HEK293 (cell line): ENCODE measurements around the gene TRMT5.
A peak's percentile ranks its signal among the peaks of the same experiment; 100 is the strongest.

Source experiments
- CTCF ChIA-PET: fragments of 350-600 bp; formaldehyde crosslinking; extraction: SDS; loops from one replicate; lab custom pipeline; 2021; ENCODE audit warnings: antibody characterized with exemption; lab: Yijun Ruan, JAX
- POLR2A ChIA-PET: fragments of 300-600 bp; formaldehyde crosslinking; extraction: SDS; loops from one replicate; lab custom pipeline; 2020; ENCODE audit warnings: antibody characterized with exemption, inconsistent platforms; lab: Yijun Ruan, JAX
- H3K27ac ChIP-seq: fragments of 200-500 bp; sonication (Bioruptor generic); 2 replicates; pipeline ENCODE4 v1.5.1; 2014; ENCODE audit warnings: low read depth, low read length, control low read depth, inconsistent platforms; ENCODE audit errors: extremely low read depth
- H3K36me3 ChIP-seq, 2 experiments: fragments of 200-500 bp in 1 of 2; sonication (Bioruptor generic) in 1 of 2; 1 replicate in 1 of 2; 2 replicates in 1 of 2; pipeline ENCODE4 v1.5.1; 2014 to 2017; ENCODE audit warnings: inconsistent platforms in 2 of 2, low read length in 2 of 2; ENCODE audit not compliant: control insufficient read depth in 2 of 2, insufficient read depth in 1 of 2
- H3K4me1 ChIP-seq: fragments of 200-500 bp; sonication (Bioruptor generic); 2 replicates; pipeline ENCODE4 v1.5.1; 2014; ENCODE audit warnings: mild to moderate bottlenecking, low read length, inconsistent platforms; ENCODE audit not compliant: control insufficient read depth, insufficient read depth
- H3K4me3 ChIP-seq: 2 replicates; pipeline ENCODE4 v1.5.1; 2011; ENCODE audit warnings: low read depth, mild to moderate bottlenecking, control low read depth, low read length, moderate library complexity
- H3K9me3 ChIP-seq: fragments of 200-500 bp; sonication (Bioruptor generic); 2 replicates; pipeline ENCODE4 v1.5.1; 2014; ENCODE audit warnings: low read depth, low read length, inconsistent platforms; ENCODE audit not compliant: control insufficient read depth, insufficient read depth
- BCL11A ChIP-seq: fragments of 450-650 bp; formaldehyde crosslinking; IDR thresholded peaks from 2 replicates; pipeline ENCODE4 v1.5.1; 2016; ENCODE audit warnings: low read depth, missing biosample characterization, missing genetic modification characterization
- EGR2 ChIP-seq: fragments of 450-650 bp; formaldehyde crosslinking; IDR thresholded peaks from 2 replicates; pipeline ENCODE4 v1.5.1; 2016; ENCODE audit warnings: low read depth, missing biosample characterization, missing genetic modification characterization
- HOXC10 ChIP-seq: sonication (generic); formaldehyde crosslinking; IDR thresholded peaks from 2 replicates; pipeline ENCODE4 v1.8.1; 2023; ENCODE audit warnings: mild to moderate bottlenecking, missing genetic modification reagents
- KLF7 ChIP-seq: fragments of 450-650 bp; formaldehyde crosslinking; IDR thresholded peaks from 2 replicates; pipeline ENCODE4 v1.5.1; 2016; ENCODE audit warnings: missing biosample characterization, missing genetic modification characterization, borderline replicate concordance
- MZF1 ChIP-seq: fragments of 450-650 bp; formaldehyde crosslinking; IDR thresholded peaks from 2 replicates; pipeline ENCODE4 v1.5.1; 2017; ENCODE audit warnings: missing biosample characterization, missing genetic modification characterization, borderline replicate concordance
- PRDM1 ChIP-seq: fragments of 450-650 bp; formaldehyde crosslinking; IDR thresholded peaks from 2 replicates; pipeline ENCODE4; 2016; ENCODE audit warnings: missing biosample characterization, missing genetic modification characterization
- REST ChIP-seq: fragments of 450-650 bp; formaldehyde crosslinking; IDR thresholded peaks from 2 replicates; pipeline ENCODE4 v1.5.1; 2016; ENCODE audit warnings: missing biosample characterization, missing genetic modification characterization
- SP3 ChIP-seq: fragments of 450-650 bp; formaldehyde crosslinking; IDR thresholded peaks from 2 replicates; pipeline ENCODE4 v1.5.1; 2016; ENCODE audit warnings: missing biosample characterization, missing genetic modification characterization
- YY1 ChIP-seq: fragments of 450-650 bp; formaldehyde crosslinking; IDR thresholded peaks from 2 replicates; pipeline ENCODE4 v1.5.1; 2018; ENCODE audit warnings: missing biosample characterization, missing genetic modification characterization
- ZEB2 ChIP-seq: fragments of 450-650 bp; formaldehyde crosslinking; IDR thresholded peaks from 2 replicates; pipeline ENCODE4 v1.5.1; 2016; ENCODE audit warnings: missing biosample characterization, missing genetic modification characterization
- ZNF114 ChIP-seq: fragments of 450-650 bp; formaldehyde crosslinking; IDR thresholded peaks from 2 replicates; pipeline ENCODE4 v1.5.0; 2017; ENCODE audit warnings: missing biosample characterization, missing genetic modification characterization
- ZNF174 ChIP-seq: fragments of 450-650 bp; formaldehyde crosslinking; IDR thresholded peaks from 2 replicates; pipeline ENCODE4 v1.5.0; 2017; ENCODE audit warnings: missing biosample characterization, mild to moderate bottlenecking, missing genetic modification characterization
- ZNF221 ChIP-seq: fragments of 450-650 bp; formaldehyde crosslinking; IDR thresholded peaks from 2 replicates; pipeline ENCODE4 v1.5.1; 2017; ENCODE audit warnings: missing biosample characterization, missing genetic modification characterization, borderline replicate concordance
- ZNF311 ChIP-seq: fragments of 450-650 bp; formaldehyde crosslinking; IDR thresholded peaks from 2 replicates; pipeline ENCODE4 v1.5.1; 2017; ENCODE audit warnings: missing biosample characterization, missing genetic modification characterization, borderline replicate concordance
- ZNF335 ChIP-seq: fragments of 450-650 bp; formaldehyde crosslinking; conservative IDR thresholded peaks from 2 replicates; pipeline ENCODE4 v1.5.1; 2016; ENCODE audit warnings: missing biosample characterization, missing genetic modification characterization
- ZNF571 ChIP-seq: fragments of 450-650 bp; formaldehyde crosslinking; IDR thresholded peaks from 2 replicates; pipeline ENCODE4 v1.5.0; 2017; ENCODE audit warnings: missing biosample characterization, missing genetic modification characterization
- ZNF596 ChIP-seq: fragments of 450-650 bp; IDR thresholded peaks from 2 replicates; pipeline ENCODE4 v1.5.0; 2018; ENCODE audit warnings: missing biosample characterization, mild to moderate bottlenecking, missing genetic modification characterization, moderate library complexity
- ZNF677 ChIP-seq: fragments of 450-650 bp; IDR thresholded peaks from 2 replicates; pipeline ENCODE4 v1.5.0; 2018; ENCODE audit warnings: missing biosample characterization, mild to moderate bottlenecking, missing genetic modification characterization, moderate library complexity
- ZNF701 ChIP-seq: fragments of 450-650 bp; formaldehyde crosslinking; IDR thresholded peaks from 2 replicates; pipeline ENCODE4 v1.5.1; 2016; ENCODE audit warnings: missing biosample characterization, missing genetic modification characterization
- ZNF76 ChIP-seq: fragments of 450-650 bp; formaldehyde crosslinking; IDR thresholded peaks from 2 replicates; pipeline ENCODE4; 2016; ENCODE audit warnings: low read depth, missing biosample characterization, missing genetic modification characterization, borderline replicate concordance
- ZSCAN5A ChIP-seq: fragments of 450-650 bp; formaldehyde crosslinking; IDR thresholded peaks from 2 replicates; pipeline ENCODE4 v1.5.1; 2016; ENCODE audit warnings: missing biosample characterization, missing genetic modification characterization
- ZXDB ChIP-seq: fragments of 450-650 bp; formaldehyde crosslinking; IDR thresholded peaks from 2 replicates; pipeline ENCODE4 v1.5.1; 2016; ENCODE audit warnings: missing biosample characterization, missing genetic modification characterization
- TF ChIP-seq, protein P1 (sequence below): fragments of 450-650 bp; formaldehyde crosslinking; IDR thresholded peaks from 2 replicates; pipeline ENCODE4 v1.5.1; 2016; ENCODE audit warnings: missing biosample characterization, missing genetic modification characterization
- TF ChIP-seq, protein P2 (sequence below): fragments of 450-650 bp; formaldehyde crosslinking; IDR thresholded peaks from 2 replicates; pipeline ENCODE4 v1.5.1; 2017; ENCODE audit warnings: missing biosample characterization, missing genetic modification characterization

The TRMT5 gene

GRCh38 chr14:60981633-60982455 lies 965 bp upstream of the TRMT5 start:
- Histone ChIP-seq H3K36me3 (peaks cover 3 to 47% of the 10 kb centered on the region in 2 experiments; a peak in 2 of 3 replicates), H3K4me1 (peaks cover 4% of the 10 kb centered on the region; the same call in 1 of the 2 replicates), H3K4me3 (peak overlapping the region; percentile 93)
- TF ChIP-seq KLF7 (no peak), YY1 (tag by site-specific recombination) (no peak), ZNF114 (tag by site-specific recombination) (no peak), ZNF174 (tag by site-specific recombination) (no peak), ZNF571 (tag by site-specific recombination) (no peak), HOXC10 (CRISPR knock-in tag) (no peak), ZNF76 (tag by site-specific recombination) (no peak), ZNF335 (tag by site-specific recombination) (peak; percentile 3; the same call in 1 of the 2 replicates)
- TF ChIP-seq, all 188 proteins: peak for 1
- Histone ChIP-seq H3K9me3 (no peaks in the 10 kb centered on the region), H3K27ac (peak overlapping the region; percentile 81; the same call in 1 of the 2 replicates)
- ChIA-PET POLR2A (interaction anchor here (1.4 to 1.8 kb wide), 5 partner anchors 12 to 334 kb away, joined by 3 to 15 read pairs (median 5); partner anchors contain the start of genes SIX1 and SIX4), CTCF (interaction anchor here (0.7 kb wide), 1 partner anchor 305 kb away, joined by 3 read pairs; no protein-coding TSS in a partner anchor)

- ChIA-PET CTCF (no interaction called here), POLR2A (no interaction called here)
- no peak overlapping the region for H3K4me3 ChIP-seq
- H3K36me3 ChIP-seq = peaks cover 13 to 59% of the 10 kb centered on the region in 2 experiments; a peak in 2 of 3 replicates
- H3K27ac ChIP-seq = no peak overlapping the region
- H3K9me3 ChIP-seq = no peaks in the 10 kb centered on the region
- H3K4me1 ChIP-seq = peaks cover 4% of the 10 kb centered on the region; the same call in 1 of the 2 replicates
- TF ChIP-seq PRDM1 (tag by site-specific recombination) = no peak
- TF ChIP-seq ZNF76 (tag by site-specific recombination) = no peak
- TF ChIP-seq REST (tag by site-specific recombination) = no peak
- TF ChIP-seq, protein P1, sequence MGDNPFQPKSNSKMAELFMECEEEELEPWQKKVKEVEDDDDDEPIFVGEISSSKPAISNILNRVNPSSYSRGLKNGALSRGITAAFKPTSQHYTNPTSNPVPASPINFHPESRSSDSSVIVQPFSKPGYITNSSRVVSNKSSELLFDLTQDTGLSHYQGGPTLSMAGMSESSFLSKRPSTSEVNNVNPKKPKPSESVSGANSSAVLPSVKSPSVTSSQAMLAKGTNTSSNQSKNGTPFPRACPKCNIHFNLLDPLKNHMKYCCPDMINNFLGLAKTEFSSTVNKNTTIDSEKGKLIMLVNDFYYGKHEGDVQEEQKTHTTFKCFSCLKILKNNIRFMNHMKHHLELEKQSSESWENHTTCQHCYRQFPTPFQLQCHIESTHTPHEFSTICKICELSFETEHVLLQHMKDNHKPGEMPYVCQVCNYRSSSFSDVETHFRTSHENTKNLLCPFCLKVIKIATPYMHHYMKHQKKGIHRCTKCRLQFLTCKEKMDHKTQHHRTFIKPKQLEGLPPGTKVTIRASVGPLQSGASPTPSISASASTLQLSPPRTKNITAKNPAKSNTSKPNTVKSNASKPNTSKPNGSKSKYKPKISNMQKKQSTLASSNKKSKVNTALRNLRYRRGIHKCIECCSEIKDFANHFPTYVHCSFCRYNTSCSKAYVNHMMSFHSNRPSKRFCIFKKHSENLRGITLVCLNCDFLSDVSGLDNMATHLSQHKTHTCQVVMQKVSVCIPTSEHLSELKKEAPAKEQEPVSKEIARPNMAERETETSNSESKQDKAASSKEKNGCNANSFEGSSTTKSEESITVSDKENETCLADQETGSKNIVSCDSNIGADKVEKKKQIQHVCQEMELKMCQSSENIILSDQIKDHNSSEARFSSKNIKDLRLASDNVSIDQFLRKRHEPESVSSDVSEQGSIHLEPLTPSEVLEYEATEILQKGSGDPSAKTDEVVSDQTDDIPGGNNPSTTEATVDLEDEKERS = no peak
- TF ChIP-seq EGR2 = no peak
- no peak for TF ChIP-seq BCL11A (tag by site-specific recombination)
- no peak for TF ChIP-seq ZXDB (tag by site-specific recombination)
- TF ChIP-seq ZNF596 (tag by site-specific recombination) = no peak
- no peak for TF ChIP-seq ZEB2 (tag by site-specific recombination)
- no peak for TF ChIP-seq ZSCAN5A (tag by site-specific recombination)
- no peak for TF ChIP-seq ZNF701 (tag by site-specific recombination)
- TF ChIP-seq ZNF677 (tag by site-specific recombination) = no peak
- no peak for TF ChIP-seq ZNF221 (tag by site-specific recombination)
- TF ChIP-seq ZNF311 (tag by site-specific recombination) = no peak
- TF ChIP-seq MZF1 (tag by site-specific recombination) = no peak
- TF ChIP-seq SP3 (tag by site-specific recombination) = no peak
- TF ChIP-seq, protein P2, sequence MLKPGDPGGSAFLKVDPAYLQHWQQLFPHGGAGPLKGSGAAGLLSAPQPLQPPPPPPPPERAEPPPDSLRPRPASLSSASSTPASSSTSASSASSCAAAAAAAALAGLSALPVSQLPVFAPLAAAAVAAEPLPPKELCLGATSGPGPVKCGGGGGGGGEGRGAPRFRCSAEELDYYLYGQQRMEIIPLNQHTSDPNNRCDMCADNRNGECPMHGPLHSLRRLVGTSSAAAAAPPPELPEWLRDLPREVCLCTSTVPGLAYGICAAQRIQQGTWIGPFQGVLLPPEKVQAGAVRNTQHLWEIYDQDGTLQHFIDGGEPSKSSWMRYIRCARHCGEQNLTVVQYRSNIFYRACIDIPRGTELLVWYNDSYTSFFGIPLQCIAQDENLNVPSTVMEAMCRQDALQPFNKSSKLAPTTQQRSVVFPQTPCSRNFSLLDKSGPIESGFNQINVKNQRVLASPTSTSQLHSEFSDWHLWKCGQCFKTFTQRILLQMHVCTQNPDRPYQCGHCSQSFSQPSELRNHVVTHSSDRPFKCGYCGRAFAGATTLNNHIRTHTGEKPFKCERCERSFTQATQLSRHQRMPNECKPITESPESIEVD (tag by site-specific recombination) = no peak
Observed at GRCh38 chr14:60977847-60978246, 3.0 kb downstream of the TRMT5 start.
